Uterus (tissue), 4 donors: Measurements from ENCODE around the gene OR8S1. TPM values are rescaled to one million over a fixed set of nuclear protein-coding genes. Genes with fewer than 3 reads are reported as not detected.

Experiments used
- DNase-seq, 2 donors: peaks; one replicate each; pipeline ENCODE4 v3.0.0-alpha.2; 2019 to 2020
- H3K27ac ChIP-seq, 2 donors: fragments of 200-600 bp; sonication (generic); 1 replicate in 1 of 2; 2 replicates in 1 of 2; pipeline ENCODE4 v1.5.1; 2016 to 2018
- H3K27me3 ChIP-seq, 2 donors: fragments of 200-600 bp; sonication (generic); one replicate each; pipeline ENCODE4 v1.5.1; 2018 to 2019; ENCODE audit warnings: control low read depth in 1 of 2
- H3K36me3 ChIP-seq, 2 donors: fragments of 200-600 bp; sonication (generic); one replicate each; pipeline ENCODE4 v1.5.1; 2019; ENCODE audit warnings: control low read depth in 1 of 2
- H3K4me1 ChIP-seq, 2 donors: fragments of 200-600 bp; sonication (generic); one replicate each; pipeline ENCODE4 v1.5.1; 2018 to 2019; ENCODE audit warnings: control low read depth in 1 of 2
- H3K4me3 ChIP-seq, 2 donors: fragments of 200-600 bp; sonication (generic); 1 replicate in 1 of 2; 2 replicates in 1 of 2; pipeline ENCODE4 v1.5.1; 2018 to 2019; ENCODE audit warnings: mild to moderate bottlenecking in 1 of 2
- H3K9me3 ChIP-seq, 2 donors: fragments of 200-600 bp; sonication (generic); one replicate each; pipeline ENCODE4 v1.5.1; 2019; ENCODE audit warnings: control low read depth in 1 of 2
- POLR2A ChIP-seq, 2 donors: fragments of 450-650 bp; IDR thresholded peaks; one replicate each; pipeline ENCODE4 v1.6.1; 2016; ENCODE audit warnings: antibody characterized with exemption in 2 of 2, mild to moderate bottlenecking in 1 of 2, moderate library complexity in 1 of 2
- intact Hi-C: fragments of 100-400 bp; cut with DNase I; formaldehyde crosslinking; loops from one replicate; pipeline ENCODE4 v1.15.1; 2023; ENCODE audit warnings: low total_unique reads
- total RNA-seq, 4 donors: library from RNA; depleted of rRNA in 3 of 4; stranded (reverse); fragments of >200 nt in 3 of 4; gene quantifications; one replicate each; pipeline versions ENCODE4 v1.1.0 to v1.2.4, GENCODE V29; 2014 to 2023
- TF ChIP-seq, protein P1 (sequence below), 4 experiments: fragments of 200-600 bp in 2 of 4; fragments of 450-650 bp in 2 of 4; sonication (generic) in 2 of 4; IDR thresholded peaks; one replicate each; pipeline ENCODE4 v1.5.1; 2016 to 2019; ENCODE audit warnings: antibody characterized with exemption in 4 of 4, mild to moderate bottlenecking in 2 of 4, moderate library complexity in 1 of 4
- donor health status: DM: yes; HTN: yes; CAD: no.

Gene OR8S1
- total RNA-seq, 4 donors from 2014 or later, result not detected

DNA sequence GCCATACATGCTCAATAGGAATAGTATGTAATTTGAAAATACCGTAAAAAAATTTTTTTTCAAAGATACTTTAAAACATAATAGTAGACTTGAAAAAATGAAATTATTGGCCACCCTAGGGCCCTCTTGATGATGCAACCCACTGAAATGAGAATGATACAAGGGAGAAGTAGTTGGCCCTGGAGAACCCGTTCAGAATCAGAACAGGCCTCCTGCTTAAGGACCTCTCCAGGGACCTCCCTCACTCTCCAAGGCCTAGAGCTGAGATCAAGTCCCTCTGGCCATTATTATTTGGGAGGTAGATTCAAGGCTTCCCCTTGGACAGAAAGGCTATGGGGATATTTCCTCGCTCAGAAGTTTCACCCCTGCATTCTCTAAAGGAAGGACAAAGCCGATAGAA lies 32.5 kb downstream of the OR8S1 start:
- intact Hi-C loops, result no loop called here
- DNase-seq, result no peak
- H3K36me3 ChIP-seq, result no peaks in the 10 kb centered on the region
- no peaks in the 10 kb centered on the region for H3K4me1 ChIP-seq
- H3K4me3 ChIP-seq, result no peak overlapping the region
- TF ChIP-seq, protein P1, sequence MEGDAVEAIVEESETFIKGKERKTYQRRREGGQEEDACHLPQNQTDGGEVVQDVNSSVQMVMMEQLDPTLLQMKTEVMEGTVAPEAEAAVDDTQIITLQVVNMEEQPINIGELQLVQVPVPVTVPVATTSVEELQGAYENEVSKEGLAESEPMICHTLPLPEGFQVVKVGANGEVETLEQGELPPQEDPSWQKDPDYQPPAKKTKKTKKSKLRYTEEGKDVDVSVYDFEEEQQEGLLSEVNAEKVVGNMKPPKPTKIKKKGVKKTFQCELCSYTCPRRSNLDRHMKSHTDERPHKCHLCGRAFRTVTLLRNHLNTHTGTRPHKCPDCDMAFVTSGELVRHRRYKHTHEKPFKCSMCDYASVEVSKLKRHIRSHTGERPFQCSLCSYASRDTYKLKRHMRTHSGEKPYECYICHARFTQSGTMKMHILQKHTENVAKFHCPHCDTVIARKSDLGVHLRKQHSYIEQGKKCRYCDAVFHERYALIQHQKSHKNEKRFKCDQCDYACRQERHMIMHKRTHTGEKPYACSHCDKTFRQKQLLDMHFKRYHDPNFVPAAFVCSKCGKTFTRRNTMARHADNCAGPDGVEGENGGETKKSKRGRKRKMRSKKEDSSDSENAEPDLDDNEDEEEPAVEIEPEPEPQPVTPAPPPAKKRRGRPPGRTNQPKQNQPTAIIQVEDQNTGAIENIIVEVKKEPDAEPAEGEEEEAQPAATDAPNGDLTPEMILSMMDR (IDR thresholded peaks at IDR 0.05), result no peak
- TF ChIP-seq POLR2A (IDR thresholded peaks at IDR 0.05), result no peak
- no peak overlapping the region for H3K27ac ChIP-seq
- H3K9me3 ChIP-seq, result no peaks in the 10 kb centered on the region
- H3K27me3 ChIP-seq, result no peaks in the 10 kb centered on the region

DNA sequence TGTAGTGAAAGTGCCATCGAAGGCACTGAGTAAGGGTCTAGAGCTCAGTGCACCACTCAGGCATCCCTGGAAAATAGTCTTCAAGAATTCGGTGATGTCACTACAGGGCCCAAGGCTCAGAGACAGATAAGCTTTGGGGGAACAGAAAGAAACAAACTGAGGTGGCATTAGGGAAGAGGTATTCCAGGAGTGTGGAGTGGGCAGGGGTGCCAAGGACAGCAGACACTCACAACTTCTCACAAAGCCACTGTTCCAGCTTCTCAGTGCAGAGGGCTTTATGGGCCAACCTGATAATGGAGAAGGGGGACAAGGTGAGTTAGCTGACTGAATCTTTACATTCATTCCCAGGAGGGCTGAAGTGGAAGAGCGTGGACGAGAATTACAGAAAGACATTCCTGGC lies 42.3 kb downstream of the OR8S1 start:
- no peak for TF ChIP-seq POLR2A (IDR thresholded peaks at IDR 0.05)
- TF ChIP-seq, protein P1 (IDR thresholded peaks at IDR 0.05), result no peak
- no peaks in the 10 kb centered on the region for H3K9me3 ChIP-seq
- H3K27ac ChIP-seq, result no peak overlapping the region
- DNase-seq, result no peak
- H3K27me3 ChIP-seq, result no peaks in the 10 kb centered on the region
- no peaks in the 10 kb centered on the region for H3K4me1 ChIP-seq
- intact Hi-C loops, result no loop called here
- H3K4me3 ChIP-seq, result no peak overlapping the region
- no peaks in the 10 kb centered on the region for H3K36me3 ChIP-seq

DNA sequence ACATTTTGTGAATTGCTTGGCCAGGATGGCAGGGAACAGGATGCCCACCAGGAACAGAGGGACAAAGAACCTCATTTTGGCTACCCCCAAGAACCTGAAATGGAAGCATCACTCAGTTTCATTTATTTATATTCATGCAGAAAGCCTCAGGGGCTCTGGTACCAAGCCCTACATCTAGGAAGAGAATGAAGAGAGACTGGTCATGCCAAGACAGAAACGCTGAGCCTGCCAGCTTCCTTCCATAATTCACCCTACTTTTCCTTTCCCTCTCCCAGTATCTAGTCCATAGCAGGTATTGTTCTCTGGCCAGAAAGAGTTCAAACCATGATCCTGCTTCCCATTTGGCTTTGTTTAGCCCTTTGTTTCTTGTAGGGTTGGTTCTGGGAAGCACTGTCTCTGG lies 44.5 kb downstream of the OR8S1 start, which contains the start of gene LALBA:
Gene LALBA, minus strand, starts transcription at position 101 of the 400 bp plus-strand sequence. Its CDS starts 26 bp downstream, at position 75.
- intact Hi-C loops, result no loop called here
- TF ChIP-seq, protein P1 (IDR thresholded peaks at IDR 0.05), result no peak
- TF ChIP-seq POLR2A (IDR thresholded peaks at IDR 0.05), result no peak

DNA sequence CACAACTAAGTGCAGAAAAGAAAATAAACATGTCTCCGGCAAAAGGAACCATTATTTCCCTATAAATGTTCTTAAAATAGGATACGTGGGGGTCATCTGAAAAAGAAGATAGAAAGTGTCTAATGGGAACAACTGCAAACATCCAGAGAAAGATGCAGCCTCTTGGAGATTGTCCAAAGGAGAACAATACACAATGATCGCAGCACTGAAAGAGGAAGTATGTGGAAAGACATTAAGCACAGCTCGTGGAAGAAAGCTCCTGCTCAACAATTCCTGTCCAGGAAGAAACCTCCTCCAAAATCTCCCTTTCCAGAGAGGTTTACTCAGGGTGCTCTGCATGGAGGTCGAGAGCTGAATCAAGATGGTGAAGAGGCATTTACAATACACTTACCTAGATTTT lies 46.9 kb downstream of the OR8S1 start:
- Histone ChIP-seq H3K4me3 (no peak overlapping the region), H3K9me3 (no peaks in the 10 kb centered on the region), H3K27me3 (no peaks in the 10 kb centered on the region), H3K36me3 (no peaks in the 10 kb centered on the region), H3K4me1 (no peaks in the 10 kb centered on the region), H3K27ac (no peak overlapping the region)
- no peak for TF ChIP-seq POLR2A (IDR thresholded peaks at IDR 0.05)
- DNase-seq, result no peak
- intact Hi-C loops, result no loop called here

More for the DNA sequence above, 44.5 kb downstream of the OR8S1 start, which contains the start of gene LALBA:
- no peak within 1 kb of the TSS for H3K27ac ChIP-seq
- H3K9me3 ChIP-seq, result no peaks in the 10 kb centered on the region
- H3K4me1 ChIP-seq, result no peaks in the 10 kb centered on the region
- no peaks in the 10 kb centered on the region for H3K27me3 ChIP-seq
- no peaks in the 10 kb centered on the region for H3K36me3 ChIP-seq
- H3K4me3 ChIP-seq, result no peak within 1 kb of the TSS
- DNase-seq, result no peak

Other genes starting within 250 kb of the OR8S1 start
- gene ZNF641, start 174.7 kb upstream of the OR8S1 start, total RNA-seq, result 10 to 100 TPM; 28.7 to 71.5 (median 39.9) TPM
- not detected for gene ANP32D, start 53.1 kb upstream of the OR8S1 start, total RNA-seq
- gene C12orf54, start 43.1 kb upstream of the OR8S1 start, total RNA-seq, result 1 to 10 TPM in 1 of 4 donors, not detected in 3; 3.6 TPM
- not detected for gene LALBA, start 44.4 kb downstream of the OR8S1 start, total RNA-seq
- 100 to 1,000 TPM in 1 of 4 donors, 10 to 100 TPM in 3; 34.1 to 431 (median 59.3) TPM for gene KANSL2, start 156.6 kb downstream of the OR8S1 start, total RNA-seq
- gene CCNT1, start 191.1 kb downstream of the OR8S1 start, total RNA-seq, result 10 to 100 TPM; 17.4 to 46.8 (median 33.9) TPM